ENCODE data around the gene FAM216A.
"Not testable (repeated sequence)": the region's sequence is repeated elsewhere in the genome, so short reads cannot be mapped to it uniquely, and the experiment has no call there.

Gene FAM216A

GRCh38 chr12:110514363-110514762 is 45.7 kb downstream of the FAM216A start:
- no peak overlapping the region for H3K4me3 ChIP-seq (ENCODE audit: low read length)
- no peak for TF ChIP-seq ZNF274 (IDR thresholded peaks at IDR 0.05; ENCODE audit: low read depth, low read length)

DNA sequence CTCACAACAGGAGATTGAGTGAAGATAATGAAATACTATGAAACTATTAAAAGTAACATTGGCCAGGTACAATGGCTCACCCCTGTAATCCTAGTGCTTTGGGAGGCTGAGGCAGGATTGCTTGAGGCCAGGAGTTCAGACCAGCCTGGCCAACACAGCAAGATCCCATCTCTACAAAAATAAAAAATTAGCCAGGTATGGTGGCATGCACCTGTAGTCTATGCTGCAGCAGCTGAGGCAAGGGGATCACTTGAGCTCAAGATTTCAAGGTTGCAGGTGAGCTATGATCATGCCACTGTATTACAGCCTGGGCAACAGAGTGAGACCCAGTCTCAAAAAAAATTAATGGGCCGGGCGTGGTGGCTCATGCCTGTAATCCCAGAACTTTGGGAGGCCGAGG is 48.4 kb downstream of the FAM216A start:
- H3K4me3 ChIP-seq (ENCODE audit: low read length) = no peak overlapping the region
- TF ChIP-seq ZNF274 (IDR thresholded peaks at IDR 0.05; ENCODE audit: low read depth, low read length) = no peak

DNA sequence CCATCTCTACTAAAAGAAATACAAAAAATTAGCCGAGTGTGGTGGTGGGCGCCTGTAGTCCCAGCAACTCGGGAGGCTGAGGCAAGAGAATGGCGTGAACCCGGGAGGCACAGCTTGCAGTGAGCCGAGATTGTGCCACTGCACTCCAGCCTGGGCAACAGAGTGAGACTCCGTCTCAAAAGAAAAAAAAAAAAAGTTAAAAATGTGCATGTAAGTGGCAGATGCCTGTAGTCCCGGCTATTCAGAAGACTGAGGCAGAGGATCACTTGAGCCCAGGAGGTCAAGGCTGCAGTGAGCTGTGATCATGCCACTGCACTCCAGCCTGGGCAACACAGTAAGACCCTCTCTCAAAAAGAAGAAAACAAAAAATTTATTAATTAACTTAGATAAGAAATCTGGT is 49.4 kb downstream of the FAM216A start:
- not testable (repeated sequence) for H3K4me3 ChIP-seq (ENCODE audit: low read length)

DNA sequence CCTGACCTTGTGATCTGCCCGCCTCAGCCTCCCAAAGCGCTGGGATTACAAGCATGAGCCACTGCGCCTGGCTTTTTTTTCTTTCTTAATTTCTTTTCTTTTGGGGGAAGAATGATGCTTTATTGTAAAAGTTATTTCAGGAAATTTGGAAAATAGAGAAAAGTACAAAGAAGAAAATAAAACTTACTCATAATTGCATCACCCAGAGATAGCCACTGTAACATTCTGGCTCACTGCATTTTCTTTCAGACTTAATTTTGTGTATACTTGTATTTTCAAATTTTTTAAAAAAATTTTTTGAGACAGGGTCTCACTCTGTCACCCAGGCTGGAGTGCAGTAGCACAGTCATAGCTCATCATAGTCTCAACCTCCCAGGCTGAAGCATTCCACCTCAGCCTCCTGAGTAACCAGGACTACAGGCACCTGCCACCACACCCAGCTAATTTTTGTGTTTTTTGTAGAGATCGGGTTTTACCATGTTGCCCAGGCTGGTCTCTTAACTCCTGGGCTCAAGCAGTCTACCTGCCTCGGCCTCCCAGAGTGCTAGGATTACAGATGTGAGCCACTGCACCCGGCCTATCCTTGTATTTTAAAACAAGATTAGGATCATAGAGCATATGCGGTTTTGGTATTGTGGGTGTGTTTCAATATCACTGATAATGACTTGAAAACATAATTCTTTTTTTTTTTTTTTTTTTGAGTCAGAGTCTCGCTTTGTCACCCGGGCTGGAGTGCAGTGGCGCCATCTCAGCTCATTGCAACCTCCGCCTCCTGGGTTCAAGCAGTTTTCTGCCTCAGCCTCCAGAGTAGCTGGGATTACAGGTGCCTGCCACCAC is 52.4 kb downstream of the FAM216A start:
- not testable (repeated sequence) for H3K4me3 ChIP-seq (ENCODE audit: low read length)

DNA sequence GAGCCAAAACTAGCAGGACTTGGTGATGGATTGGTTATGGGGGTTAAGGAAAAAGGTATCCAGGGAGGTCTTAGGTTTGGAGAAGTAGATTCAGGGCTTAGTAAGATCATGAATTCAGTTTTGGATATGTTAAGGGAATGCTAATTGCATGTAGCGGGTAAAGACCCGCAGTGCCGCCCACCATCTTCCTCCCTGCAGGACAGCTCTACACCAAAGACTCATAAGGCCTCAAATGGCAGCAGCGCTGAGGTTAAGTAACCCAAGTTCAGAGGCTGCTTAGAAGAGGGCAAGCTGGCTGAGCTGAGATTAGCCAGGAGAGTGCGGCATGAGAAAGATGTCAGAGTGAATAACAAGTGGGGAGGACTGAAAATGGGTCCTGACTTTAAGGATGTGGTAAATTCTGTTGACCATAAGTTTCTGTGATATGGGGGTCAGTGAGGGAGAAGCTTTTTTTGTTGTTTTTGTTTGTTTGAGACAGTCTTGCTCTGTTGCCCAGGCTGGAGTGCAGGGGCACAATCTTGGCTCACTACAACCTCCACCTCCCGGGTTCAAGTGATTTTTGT is 59.7 kb downstream of the FAM216A start:
- no peak overlapping the region for H3K4me3 ChIP-seq (ENCODE audit: low read length)
- no peak for TF ChIP-seq ZNF274 (IDR thresholded peaks at IDR 0.05; ENCODE audit: low read depth, low read length)

GRCh38 chr12:110530511-110530910 is 61.9 kb downstream of the FAM216A start:
- no peak overlapping the region; the same call in 1 of the 2 replicates for H3K4me3 ChIP-seq (ENCODE audit: low read length)
- TF ChIP-seq ZNF274 (IDR thresholded peaks at IDR 0.05; ENCODE audit: low read depth, low read length) = no peak

DNA sequence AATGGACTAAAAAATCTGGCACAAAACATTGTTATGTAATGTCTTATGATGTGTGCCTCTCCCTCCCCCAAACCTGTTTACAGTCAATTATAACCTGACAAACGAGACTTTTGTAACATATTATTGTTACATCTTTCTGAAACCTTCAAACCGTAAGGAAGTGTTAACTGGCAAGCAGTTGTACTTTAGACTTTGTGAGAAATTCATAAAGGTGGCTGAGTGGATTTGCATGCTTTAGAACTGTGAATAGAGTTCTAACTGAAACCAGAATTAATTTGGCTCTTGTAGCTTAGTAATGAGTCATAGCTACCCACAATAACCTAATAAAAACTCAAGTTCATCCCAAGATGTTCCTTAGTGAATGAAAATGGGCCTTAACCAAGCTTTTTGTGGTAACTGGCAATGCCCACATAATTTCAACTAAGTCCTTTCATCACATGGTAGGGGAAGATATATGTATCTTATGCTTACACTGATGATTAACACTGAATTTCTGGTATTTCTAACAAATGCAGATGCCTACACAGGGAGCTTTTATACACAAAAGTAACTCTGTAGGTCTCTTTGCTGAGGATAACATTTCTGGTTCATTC is 63.2 kb downstream of the FAM216A start:
- no peak for TF ChIP-seq ZNF274 (IDR thresholded peaks at IDR 0.05; ENCODE audit: low read depth, low read length)
- H3K4me3 ChIP-seq (ENCODE audit: low read length) = peak overlapping the region; percentile 11; the same call in 1 of the 2 replicates

DNA sequence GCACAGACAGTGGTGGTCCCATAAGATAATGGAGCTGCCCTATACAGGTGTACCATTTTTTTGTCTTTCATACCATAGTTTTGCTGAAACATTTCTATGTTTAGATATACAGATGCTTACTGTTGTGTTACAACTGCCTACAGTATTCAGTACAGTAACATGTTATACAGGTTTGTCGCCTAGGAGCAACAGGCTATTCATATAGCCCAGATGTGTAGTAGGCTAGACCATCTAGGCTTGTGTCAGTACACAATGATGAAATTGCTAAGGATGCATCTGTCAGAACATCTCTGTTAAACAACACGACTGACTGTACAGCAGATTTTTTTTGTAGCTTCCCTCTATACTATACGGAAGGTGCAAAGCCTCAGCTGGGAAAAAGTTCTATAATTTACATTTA is 64.0 kb downstream of the FAM216A start:
- no peak overlapping the region for H3K4me3 ChIP-seq (ENCODE audit: low read length)
- TF ChIP-seq ZNF274 (IDR thresholded peaks at IDR 0.05; ENCODE audit: low read depth, low read length) = no peak

GRCh38 chr12:110533607-110534006 is 65.0 kb downstream of the FAM216A start:
- H3K4me3 ChIP-seq (ENCODE audit: low read length) = no peak overlapping the region
- no peak for TF ChIP-seq ZNF274 (IDR thresholded peaks at IDR 0.05; ENCODE audit: low read depth, low read length)

GRCh38 chr12:110534811-110535210 is 66.2 kb downstream of the FAM216A start:
- TF ChIP-seq ZNF274 (IDR thresholded peaks at IDR 0.05; ENCODE audit: low read depth, low read length) = no peak
- H3K4me3 ChIP-seq (ENCODE audit: low read length) = no peak overlapping the region

- no peak overlapping the region for H3K4me3 ChIP-seq (ENCODE audit: low read length)
- TF ChIP-seq ZNF274 (IDR thresholded peaks at IDR 0.05; ENCODE audit: low read depth, low read length) = no peak
These were observed 68.4 kb downstream of the FAM216A start for GRCh38 chr12:110536834-110537604.

DNA sequence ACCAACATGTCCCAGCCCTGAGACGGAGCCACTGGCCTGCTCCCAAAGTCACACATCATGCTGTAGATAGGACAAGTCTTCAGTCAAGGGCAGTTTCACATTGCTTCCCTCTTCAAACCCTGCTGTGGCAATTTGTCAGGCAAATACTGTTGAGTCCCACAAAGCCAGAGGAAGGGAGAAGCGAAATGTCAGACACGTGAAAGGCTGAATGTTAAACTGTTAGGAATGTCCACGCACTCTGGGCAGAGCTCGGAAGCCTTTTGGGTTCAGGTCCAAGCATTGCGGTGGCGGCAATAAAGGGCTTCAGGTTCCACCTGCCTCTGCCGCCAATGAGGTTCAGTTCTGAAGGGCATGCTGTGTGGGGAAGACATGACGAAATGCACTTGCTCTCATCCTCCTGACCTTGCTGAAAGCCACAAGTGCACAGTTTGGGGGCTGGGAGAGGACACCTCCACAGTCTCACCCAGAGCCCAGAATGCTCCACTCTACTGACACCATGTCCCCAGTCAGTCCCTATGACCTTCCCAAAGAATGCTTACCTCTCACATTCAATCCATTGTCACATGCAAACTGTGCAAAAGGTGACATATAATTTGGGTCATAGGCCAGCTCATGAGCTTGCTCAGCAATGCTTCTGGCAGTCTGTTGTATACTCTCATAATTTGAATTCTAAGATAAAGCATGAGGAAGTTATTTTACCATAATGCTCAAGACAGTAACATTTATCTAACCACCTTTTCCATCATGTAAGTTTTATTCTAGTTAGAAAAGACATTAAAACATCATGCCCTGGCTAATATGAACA is 69.2 kb downstream of the FAM216A start:
- no peak overlapping the region for H3K4me3 ChIP-seq (ENCODE audit: low read length)
- no peak for TF ChIP-seq ZNF274 (IDR thresholded peaks at IDR 0.05; ENCODE audit: low read depth, low read length)

DNA sequence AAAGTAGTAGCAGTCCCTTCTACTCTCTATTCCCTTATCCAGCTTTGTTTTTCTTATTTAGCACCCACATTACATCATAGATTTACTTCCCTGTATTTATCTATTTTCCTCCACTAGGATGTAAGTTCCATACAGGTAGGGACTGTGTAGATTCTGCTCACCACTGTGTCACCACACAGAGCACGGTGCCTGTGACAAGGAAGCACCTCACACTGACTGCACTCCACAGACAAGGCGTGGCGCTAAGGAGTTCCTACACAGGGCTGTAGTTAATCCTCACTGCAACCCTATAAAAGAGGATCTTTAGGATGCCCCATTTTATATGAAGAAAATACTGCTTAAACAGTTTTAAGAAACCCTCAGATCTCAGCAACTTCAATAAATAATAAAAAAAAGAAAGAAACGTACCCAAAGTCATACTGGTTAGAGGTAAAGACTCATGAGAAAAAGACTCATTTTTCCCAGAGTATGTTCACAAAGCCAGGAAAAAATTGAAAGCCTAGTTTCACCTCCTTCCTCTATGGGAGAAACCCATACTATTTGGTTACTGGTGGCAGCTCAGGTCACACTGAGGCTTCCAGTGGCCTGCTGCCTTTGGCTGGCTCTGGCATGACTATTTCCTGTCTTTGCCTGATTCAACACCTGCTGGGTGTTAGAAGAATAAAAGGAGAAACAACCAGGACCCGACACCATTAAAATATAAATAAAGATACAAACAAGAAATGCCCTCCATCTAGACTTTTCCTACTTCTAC is 70.4 kb downstream of the FAM216A start:
- no peak for TF ChIP-seq ZNF274 (IDR thresholded peaks at IDR 0.05; ENCODE audit: low read depth, low read length)
- no peak overlapping the region for H3K4me3 ChIP-seq (ENCODE audit: low read length)
